NCI-H2107 (cell line): Measurements from ENCODE around the gene RER1.

Experiments
- DNase-seq: peaks from one replicate; lab custom pipeline; 2025; lab: John Stamatoyannopoulos, UW

RER1 gene

GRCh38 chr1:2391931-2392509 is 379 bp downstream of the RER1 start:
- no peak for DNase-seq

GRCh38 chr1:2392686-2393085 is 1.0 kb downstream of the RER1 start:
- DNase-seq: no peak

DNA sequence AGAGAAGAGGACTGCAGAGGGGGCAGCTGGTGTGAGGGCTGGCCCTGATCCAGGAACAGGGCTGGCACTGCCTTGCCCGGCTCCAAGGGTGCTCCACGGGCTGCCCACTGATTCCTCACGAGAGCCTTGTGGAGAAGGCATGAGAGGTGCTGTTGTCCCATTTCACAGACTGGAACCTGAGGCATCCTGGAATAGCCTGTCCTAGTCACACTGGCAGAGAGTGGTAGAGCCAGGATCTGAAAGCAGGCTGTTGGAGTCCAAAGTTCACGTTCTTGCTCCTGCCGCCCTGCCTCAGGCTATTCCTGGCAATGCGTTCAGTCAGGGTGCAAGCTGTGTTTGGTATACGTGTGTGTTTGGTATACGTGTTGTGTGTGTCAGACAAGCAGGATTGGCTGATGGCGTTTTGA is 1.8 kb downstream of the RER1 start:
- no peak for DNase-seq

- DNase-seq: no peak
These were observed 2.6 kb downstream of the RER1 start for GRCh38 chr1:2394220-2394619.

DNA sequence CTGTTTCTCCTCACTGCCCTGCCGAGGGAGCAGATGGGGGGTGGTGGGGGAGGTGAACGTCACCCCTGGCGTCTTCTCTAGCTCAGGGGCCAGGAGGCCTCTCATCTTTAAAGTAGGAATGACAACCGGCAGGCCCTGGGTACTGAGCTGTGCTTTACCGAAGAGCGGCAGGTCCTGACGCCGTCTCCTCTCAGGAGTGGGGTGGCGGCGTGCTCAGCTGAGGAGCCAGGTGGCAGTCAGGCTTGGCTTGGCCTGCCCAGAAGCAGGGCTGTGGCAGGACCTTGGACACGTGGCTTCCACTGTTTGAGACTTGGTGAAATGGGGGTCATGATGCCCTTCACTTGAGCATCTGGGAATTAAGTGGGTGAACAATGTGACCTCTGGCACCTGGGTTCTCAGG is 3.1 kb downstream of the RER1 start:
- DNase-seq: no peak

- DNase-seq: no peak
These were observed 3.6 kb downstream of the RER1 start for GRCh38 chr1:2395245-2395644.

- no peak for DNase-seq
These were observed 4.4 kb downstream of the RER1 start for GRCh38 chr1:2396059-2396458.

- DNase-seq: no peak
These were observed 4.8 kb downstream of the RER1 start for GRCh38 chr1:2396476-2396875.

DNA sequence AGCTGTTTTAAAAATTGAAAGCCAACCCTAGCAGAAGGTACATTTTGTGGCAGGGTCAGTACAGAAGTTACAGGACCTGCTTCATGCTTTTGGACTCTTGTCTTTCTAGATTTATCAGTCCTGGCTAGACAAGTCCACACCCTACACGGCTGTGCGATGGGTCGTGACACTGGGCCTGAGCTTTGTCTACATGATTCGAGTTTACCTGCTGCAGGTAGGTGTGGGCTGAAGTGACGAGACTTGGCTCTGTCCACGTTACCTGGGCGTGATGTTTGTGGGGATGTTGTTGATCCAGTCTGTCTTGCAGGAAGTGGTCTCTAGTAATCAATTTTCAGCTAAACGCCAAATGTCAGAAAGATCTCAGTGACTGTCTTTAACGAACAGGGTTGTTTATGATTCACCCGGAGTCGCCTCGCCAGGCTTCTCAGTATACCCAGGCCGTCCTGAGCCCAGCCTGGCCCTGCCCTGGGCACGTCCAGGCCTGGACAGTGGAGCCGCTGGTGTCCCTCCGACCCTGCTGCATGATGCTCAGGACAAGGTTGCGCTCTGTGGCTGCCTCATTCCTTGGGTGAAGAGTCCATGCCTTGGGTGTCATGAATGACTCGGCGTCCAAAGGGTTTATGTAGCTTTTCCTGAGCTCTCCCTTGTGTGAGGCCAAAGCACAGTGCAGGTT is 5.5 kb downstream of the RER1 start:
- DNase-seq: no peak

DNA sequence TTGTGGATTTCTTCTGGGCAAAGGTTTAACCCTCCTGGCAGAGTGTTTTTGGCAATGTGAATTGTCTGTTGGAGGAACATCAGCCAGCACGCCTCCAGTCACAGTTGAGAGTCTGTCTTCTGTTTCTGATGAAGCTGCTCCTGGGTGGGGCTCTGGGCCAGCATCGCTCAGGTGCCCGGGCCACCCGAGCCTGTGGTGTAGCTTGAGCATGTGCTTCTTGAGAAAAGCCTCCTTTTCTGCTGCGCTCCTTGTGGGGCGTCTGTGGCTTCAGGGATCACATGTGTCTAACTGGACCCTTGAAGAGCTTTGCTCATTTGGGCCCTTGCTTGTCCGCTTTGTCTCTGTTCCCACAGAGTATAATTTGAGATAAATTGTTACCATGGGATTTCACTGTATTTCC is 7.2 kb downstream of the RER1 start:
- no peak for DNase-seq

GRCh38 chr1:2399890-2400575 is 8.4 kb downstream of the RER1 start:
- DNase-seq: no peak

DNA sequence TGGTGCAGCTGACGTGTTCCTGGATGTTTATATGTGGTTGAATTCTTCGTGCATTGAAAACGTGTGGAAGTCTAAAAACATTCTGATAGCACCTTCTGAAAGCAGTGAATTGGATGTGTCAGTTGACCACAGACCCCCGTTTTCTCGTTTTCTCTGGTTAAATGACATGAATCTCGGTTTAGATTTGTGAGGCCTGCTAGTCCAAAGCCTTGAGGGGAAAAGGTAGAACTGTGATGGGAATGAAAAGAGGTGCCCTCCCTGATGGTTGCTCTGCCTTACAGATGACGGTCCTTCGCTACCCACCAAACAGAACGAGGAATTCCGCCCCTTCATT is 8.9 kb downstream of the RER1 start:
- no peak for DNase-seq

DNA sequence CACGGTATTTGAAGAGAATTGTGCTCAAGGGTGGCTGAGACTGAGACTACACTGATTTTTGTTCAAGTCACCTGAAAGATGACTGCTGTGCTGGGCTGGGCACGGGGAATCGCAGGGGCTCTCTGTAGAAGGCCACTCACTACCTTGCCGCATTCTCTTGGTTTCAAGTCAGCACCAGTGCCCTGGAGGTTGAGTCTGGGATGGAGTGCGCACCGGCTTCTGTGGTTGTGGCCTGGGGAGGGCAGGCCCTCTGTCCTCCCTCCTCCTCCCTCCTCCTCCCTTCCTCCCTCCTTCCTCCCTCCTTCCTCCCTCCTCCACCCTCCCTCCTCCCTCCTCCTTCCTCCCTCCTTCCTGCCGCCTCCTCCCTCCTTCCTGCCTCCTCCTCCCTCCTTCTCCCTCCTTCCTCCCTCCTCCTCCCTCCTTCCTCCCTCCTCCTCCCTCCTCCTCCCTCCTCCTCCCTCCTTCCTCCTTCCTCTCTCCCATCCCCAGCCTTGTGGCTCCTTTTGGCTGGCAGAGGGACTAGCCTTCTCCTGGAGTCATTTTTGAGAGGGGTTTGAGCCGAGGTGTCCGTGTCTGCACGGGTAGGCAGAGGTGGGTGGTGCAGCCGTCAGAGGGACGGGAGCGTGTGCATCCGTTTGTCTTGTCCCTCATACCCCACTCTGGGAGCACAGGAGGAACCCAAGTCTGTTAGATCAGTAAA is 9.5 kb downstream of the RER1 start:
- no peak for DNase-seq

DNA sequence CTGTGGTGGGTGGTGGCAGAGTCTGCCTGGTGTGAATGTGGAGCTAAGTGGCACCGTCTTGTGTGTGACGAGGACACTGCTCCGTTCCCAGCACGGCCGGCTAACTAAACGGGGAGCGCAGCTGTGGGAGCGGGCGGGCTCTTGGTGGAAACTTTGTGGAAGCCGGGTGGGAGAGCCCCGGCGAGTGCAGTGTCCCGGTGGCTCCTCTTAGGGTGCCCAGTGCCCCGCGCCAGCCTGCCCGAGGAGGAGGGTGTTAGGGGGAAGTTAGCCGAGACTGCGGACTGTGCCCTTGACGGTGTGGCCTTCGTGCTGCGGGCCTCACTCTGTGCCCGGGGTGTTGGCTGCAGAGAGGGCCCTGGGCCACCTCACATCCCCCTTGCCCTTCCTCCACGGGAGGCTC is 10.8 kb downstream of the RER1 start:
- DNase-seq: no peak

GRCh38 chr1:2403273-2403672 is 11.6 kb downstream of the RER1 start:
- DNase-seq: no peak

DNA sequence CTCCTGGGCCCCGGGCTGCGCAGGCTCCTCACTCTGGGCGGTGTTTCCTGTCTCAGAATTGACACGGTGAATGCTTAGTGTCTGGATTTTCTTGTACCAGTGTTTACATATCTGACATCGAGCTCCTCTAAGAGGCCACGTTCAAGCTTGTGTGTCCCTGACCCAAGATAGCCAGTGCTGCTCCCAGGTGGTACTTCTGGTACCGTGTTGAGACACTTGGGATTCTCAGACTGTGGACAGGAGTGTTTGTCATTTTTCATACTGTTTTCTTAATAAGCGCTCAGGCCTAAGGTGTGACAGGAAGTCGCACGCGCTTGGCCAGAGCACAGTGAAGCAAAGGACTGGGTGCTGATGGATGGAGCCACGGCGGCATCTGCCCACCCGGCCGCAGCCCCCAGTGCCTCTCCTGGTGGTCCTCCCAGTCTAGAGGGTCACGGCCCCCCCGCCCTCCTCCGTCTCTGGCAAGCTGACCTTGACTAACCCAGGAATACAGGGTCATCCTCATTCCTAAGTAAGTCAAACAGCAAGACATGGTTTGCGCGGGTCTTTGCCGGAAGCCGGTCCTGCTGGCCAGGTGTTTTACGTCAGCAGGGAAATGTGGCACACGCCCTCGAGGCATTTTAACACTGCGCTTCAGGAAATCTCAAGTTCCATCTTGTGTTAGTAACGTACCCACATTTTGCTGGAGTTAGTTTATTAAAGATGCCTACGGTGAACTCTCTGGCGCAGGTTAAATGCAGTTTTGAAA is 12.7 kb downstream of the RER1 start:
- no peak for DNase-seq

- no peak for DNase-seq
These were observed 13.4 kb downstream of the RER1 start for GRCh38 chr1:2404890-2405511.

DNA sequence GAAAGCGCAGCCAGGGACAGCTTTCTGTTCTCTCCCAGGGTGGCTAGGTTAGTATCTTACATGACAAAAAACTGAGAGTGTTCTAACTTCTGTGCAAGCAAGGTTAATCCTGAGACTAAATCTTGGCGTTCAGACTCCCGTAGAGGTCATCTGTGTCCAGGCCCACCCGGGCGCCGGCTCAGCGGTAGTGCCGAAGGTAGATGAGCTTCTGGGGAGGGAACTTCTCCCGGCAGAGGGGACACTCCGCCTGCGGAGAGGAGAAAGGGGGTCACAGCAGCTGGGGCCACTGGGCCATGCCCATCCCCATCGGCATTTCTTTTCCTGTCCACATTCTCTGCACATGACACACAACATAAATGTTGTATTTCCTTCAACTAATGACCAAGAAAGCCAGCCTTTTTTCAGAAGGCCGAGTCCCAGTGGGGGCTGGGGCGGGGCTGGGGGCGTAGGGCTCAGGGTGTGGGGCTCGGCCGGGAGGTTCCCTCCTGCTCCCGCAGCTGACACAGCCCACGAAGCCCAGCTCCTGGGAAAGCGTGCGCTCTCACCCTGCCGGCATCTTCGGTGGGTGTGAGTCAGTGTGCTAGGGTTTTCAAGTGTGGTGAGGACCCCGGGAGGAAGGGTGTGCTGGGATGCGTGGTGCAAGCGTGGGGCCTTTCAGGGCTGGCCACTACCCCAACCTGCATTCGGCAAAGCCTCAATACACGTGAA is 14.1 kb downstream of the RER1 start:
- DNase-seq: no peak

DNA sequence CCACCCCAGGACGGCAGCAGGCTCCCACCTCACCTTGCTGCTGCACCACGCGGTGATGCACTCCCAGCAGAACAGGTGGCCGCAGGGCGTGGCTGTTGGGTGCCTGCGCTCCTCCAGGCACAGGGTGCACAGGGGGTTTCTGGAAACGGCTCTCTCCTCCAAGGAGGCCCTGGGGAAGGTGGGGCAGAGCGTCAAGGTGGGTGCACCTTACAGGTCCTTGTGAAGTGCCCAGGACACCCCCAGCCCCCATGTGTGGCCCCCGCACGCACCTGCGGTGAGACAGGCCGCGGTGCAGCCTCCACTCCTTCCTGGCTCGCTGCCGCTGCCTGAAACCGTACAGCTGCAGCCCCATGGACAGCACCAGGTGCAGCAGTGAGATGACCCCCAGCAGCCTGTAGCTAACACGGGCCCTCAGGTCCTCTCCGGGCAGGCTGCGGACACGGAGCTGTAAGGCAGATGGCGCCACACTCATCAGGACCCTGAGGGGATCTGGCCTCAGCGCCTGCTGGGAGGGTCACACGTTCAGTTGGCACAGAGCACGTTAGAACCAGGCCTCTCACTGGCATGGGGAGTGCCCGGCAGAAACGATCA is 14.9 kb downstream of the RER1 start:
- no peak for DNase-seq

GRCh38 chr1:2407166-2407990 is 15.7 kb downstream of the RER1 start:
- DNase-seq: no peak
